Ascending aorta (tissue), 2 donors: Measurements from ENCODE around the gene STRAP. TPM values are rescaled to one million over a fixed set of nuclear protein-coding genes. Genes with fewer than 3 reads are reported as not detected.

Source experiments
- DNase-seq, 2 donors: peaks; one replicate each; pipeline ENCODE4 v3.0.0-alpha.2; 2019; ENCODE audit warnings: low spot score in 2 of 2
- H3K27ac ChIP-seq, 2 donors: fragments of 200-600 bp; sonication (generic); one replicate each; pipeline ENCODE4 v1.5.1; 2016 to 2017; ENCODE audit warnings: mild to moderate bottlenecking in 1 of 2
- H3K27me3 ChIP-seq: fragments of 200-600 bp; sonication (generic); one replicate; pipeline ENCODE4 v1.5.1; 2017
- H3K36me3 ChIP-seq, 2 donors: fragments of 200-600 bp; sonication (generic); one replicate each; pipeline ENCODE4 v1.5.1; 2016
- H3K4me1 ChIP-seq, 2 donors: fragments of 200-600 bp; sonication (generic); one replicate each; pipeline ENCODE4 v1.5.1; 2016 to 2017; ENCODE audit warnings: mild to moderate bottlenecking in 1 of 2
- H3K4me3 ChIP-seq, 2 donors: fragments of 200-600 bp; sonication (generic); one replicate each; pipeline ENCODE4 v1.5.1; 2016 to 2017; ENCODE audit warnings: mild to moderate bottlenecking in 1 of 2
- H3K9me3 ChIP-seq, 2 donors: fragments of 200-600 bp; sonication (generic); one replicate each; pipeline ENCODE4 v1.5.1; 2016
- CTCF ChIP-seq, 3 experiments: fragments of 200-600 bp in 2 of 3; fragments of 450-650 bp in 1 of 3; sonication (generic) in 2 of 3; IDR thresholded peaks; one replicate each; pipeline ENCODE4 v1.5.1; 2016 to 2019; ENCODE audit warnings: antibody characterized with exemption in 3 of 3, mild to moderate bottlenecking in 1 of 3, moderate library complexity in 1 of 3
- intact Hi-C: fragments of 100-400 bp; cut with DNase I; formaldehyde crosslinking; loops from one replicate; pipeline ENCODE4 v1.15.1; 2023
- total RNA-seq: library from RNA; depleted of rRNA; stranded (reverse); fragments of >200 nt; gene quantifications from one replicate; pipeline ENCODE4 v1.1.0, GENCODE V29; 2016

The STRAP gene
- total RNA-seq, 1 donor from 2014 or later: 17.1 TPM

- Histone ChIP-seq H3K4me1 (peaks cover 0 to 3% of the 10 kb centered on the region in 2 donors), H3K4me3 (no peak overlapping the region), H3K36me3 (no peaks in the 10 kb centered on the region), H3K27ac (no peak overlapping the region), H3K27me3 (no peaks in the 10 kb centered on the region), H3K9me3 (no peaks in the 10 kb centered on the region)
- intact Hi-C loops: no loop called here
- no peak for DNase-seq
- TF ChIP-seq CTCF (IDR thresholded peaks at IDR 0.05): no peak
These were observed 46.2 kb downstream of the STRAP start for GRCh38 chr12:15928346-15928745.

GRCh38 chr12:15928870-15929571 lies 46.8 kb downstream of the STRAP start:
- H3K9me3 ChIP-seq: no peaks in the 10 kb centered on the region
- no peaks in the 10 kb centered on the region for H3K27me3 ChIP-seq
- H3K4me3 ChIP-seq: no peak overlapping the region
- DNase-seq: no peak
- H3K27ac ChIP-seq: no peak overlapping the region
- intact Hi-C loops: no loop called here
- H3K36me3 ChIP-seq: no peaks in the 10 kb centered on the region
- H3K4me1 ChIP-seq: peaks cover 0 to 3% of the 10 kb centered on the region in 2 donors
- TF ChIP-seq CTCF (IDR thresholded peaks at IDR 0.05): no peak

- H3K27ac ChIP-seq: no peak overlapping the region
- H3K9me3 ChIP-seq: no peaks in the 10 kb centered on the region
- no peak for DNase-seq
- H3K27me3 ChIP-seq: no peaks in the 10 kb centered on the region
- H3K4me3 ChIP-seq: no peak overlapping the region
- H3K4me1 ChIP-seq: peaks cover 0 to 3% of the 10 kb centered on the region in 2 donors
- intact Hi-C loops: no loop called here
- no peak for TF ChIP-seq CTCF (IDR thresholded peaks at IDR 0.05)
- H3K36me3 ChIP-seq: no peaks in the 10 kb centered on the region
These were observed 49.4 kb downstream of the STRAP start for GRCh38 chr12:15931590-15932053.

GRCh38 chr12:15932327-15932726 lies 50.1 kb downstream of the STRAP start:
- no peaks in the 10 kb centered on the region for H3K36me3 ChIP-seq
- intact Hi-C loops: no loop called here
- H3K4me1 ChIP-seq: peaks cover 0 to 3% of the 10 kb centered on the region in 2 donors
- no peak overlapping the region for H3K27ac ChIP-seq
- no peak for TF ChIP-seq CTCF (IDR thresholded peaks at IDR 0.05)
- no peak overlapping the region for H3K4me3 ChIP-seq
- DNase-seq: no peak
- no peaks in the 10 kb centered on the region for H3K9me3 ChIP-seq
- H3K27me3 ChIP-seq: no peaks in the 10 kb centered on the region

- H3K9me3 ChIP-seq: no peaks in the 10 kb centered on the region
- H3K27me3 ChIP-seq: no peaks in the 10 kb centered on the region
- H3K36me3 ChIP-seq: no peaks in the 10 kb centered on the region
- intact Hi-C loops: no loop called here
- TF ChIP-seq CTCF (IDR thresholded peaks at IDR 0.05): no peak
- H3K4me1 ChIP-seq: peaks cover 0 to 3% of the 10 kb centered on the region in 2 donors
- no peak for DNase-seq
- H3K4me3 ChIP-seq: no peak overlapping the region
- no peak overlapping the region for H3K27ac ChIP-seq
These were observed 50.8 kb downstream of the STRAP start for GRCh38 chr12:15932971-15933370.
